ENCODE data around the gene PMF1. TPM values are rescaled to one million over a fixed set of nuclear protein-coding genes. Genes with fewer than 3 reads are reported as not detected.

The PMF1 gene
- total RNA-seq, 2 donors from 2014 or later = 119 TPM

- H3K4me1 Mint-ChIP-seq = peaks cover 15% of the 10 kb centered on the region
- no peaks in the 10 kb centered on the region for H3K9me3 ChIP-seq (ENCODE audit: control insufficient read depth, low read length)
- peaks cover 18% of the 10 kb centered on the region for H3K36me3 Mint-ChIP-seq (ENCODE audit: low read depth)
- H3K27ac Mint-ChIP-seq = no peak overlapping the region
- H3K4me1 ChIP-seq (ENCODE audit: control insufficient read depth, insufficient read depth, low read length) = no peaks in the 10 kb centered on the region
- no peaks in the 10 kb centered on the region for H3K36me3 ChIP-seq (ENCODE audit: control insufficient read depth, insufficient read depth, low read length)
- H3K9ac ChIP-seq (ENCODE audit: extremely low read depth, low read length, poor library complexity, severe bottlenecking) = no peak overlapping the region
- no peak for DNase-seq
- WGBS, 2 experiments (ENCODE audit: insufficient coverage in 1 of 2, insufficient read length in 1 of 2) = 95 to 100% methylated on average over 2 to 6 of the region's 6 CpGs
- H3K27me3 Mint-ChIP-seq (ENCODE audit: insufficient read depth) = no peaks in the 10 kb centered on the region
- H3K4me3 ChIP-seq (ENCODE audit: low read length) = no peak overlapping the region
- peaks cover 7% of the 10 kb centered on the region for H3K9me3 Mint-ChIP-seq
- H3K4me3 Mint-ChIP-seq = no peak overlapping the region
- no peak overlapping the region for H3K27ac ChIP-seq (ENCODE audit: low read depth, low read length)
- no peaks in the 10 kb centered on the region for H3K27me3 ChIP-seq (ENCODE audit: control insufficient read depth, insufficient read depth, low read length, poor library complexity, severe bottlenecking)
- TF ChIP-seq CTCF (conservative IDR thresholded peaks at IDR 0.05) = no peak
Measured at GRCh38 chr1:156164125-156164831, 48.5 kb upstream of the PMF1 start.

GRCh38 chr1:156165083-156165482 is 47.7 kb upstream of the PMF1 start:
- Histone ChIP-seq H3K4me3 (ENCODE audit: low read length) (no peak overlapping the region), H3K9ac (ENCODE audit: extremely low read depth, low read length, poor library complexity, severe bottlenecking) (no peak overlapping the region), H3K36me3 (ENCODE audit: control insufficient read depth, insufficient read depth, low read length) (no peaks in the 10 kb centered on the region), H3K27me3 (ENCODE audit: control insufficient read depth, insufficient read depth, low read length, poor library complexity, severe bottlenecking) (no peaks in the 10 kb centered on the region), H3K27ac (ENCODE audit: low read depth, low read length) (no peak overlapping the region), H3K4me1 (ENCODE audit: control insufficient read depth, insufficient read depth, low read length) (no peaks in the 10 kb centered on the region), H3K9me3 (ENCODE audit: control insufficient read depth, low read length) (no peaks in the 10 kb centered on the region)
- no peak overlapping the region for H3K4me3 Mint-ChIP-seq
- no peak for DNase-seq
- peaks cover 18% of the 10 kb centered on the region for H3K36me3 Mint-ChIP-seq (ENCODE audit: low read depth)
- no peak for TF ChIP-seq CTCF (conservative IDR thresholded peaks at IDR 0.05)
- H3K27me3 Mint-ChIP-seq (ENCODE audit: insufficient read depth) = no peaks in the 10 kb centered on the region
- peaks cover 15% of the 10 kb centered on the region for H3K4me1 Mint-ChIP-seq
- no peak overlapping the region for H3K27ac Mint-ChIP-seq
- H3K9me3 Mint-ChIP-seq = peaks cover 7% of the 10 kb centered on the region
- WGBS, 2 experiments (ENCODE audit: insufficient coverage in 1 of 2, insufficient read length in 1 of 2) = 99 to 100% methylated on average over 2 of the region's 2 CpGs

- no peaks in the 10 kb centered on the region for H3K27me3 Mint-ChIP-seq (ENCODE audit: insufficient read depth)
- no peak for TF ChIP-seq CTCF (conservative IDR thresholded peaks at IDR 0.05)
- Histone ChIP-seq H3K27me3 (ENCODE audit: control insufficient read depth, insufficient read depth, low read length, poor library complexity, severe bottlenecking) (no peaks in the 10 kb centered on the region), H3K9ac (ENCODE audit: extremely low read depth, low read length, poor library complexity, severe bottlenecking) (no peak overlapping the region), H3K36me3 (ENCODE audit: control insufficient read depth, insufficient read depth, low read length) (no peaks in the 10 kb centered on the region), H3K9me3 (ENCODE audit: control insufficient read depth, low read length) (no peaks in the 10 kb centered on the region), H3K27ac (ENCODE audit: low read depth, low read length) (no peak overlapping the region), H3K4me1 (ENCODE audit: control insufficient read depth, insufficient read depth, low read length) (no peaks in the 10 kb centered on the region), H3K4me3 (ENCODE audit: low read length) (no peak overlapping the region)
- H3K9me3 Mint-ChIP-seq = peaks cover 7% of the 10 kb centered on the region
- H3K4me1 Mint-ChIP-seq = peaks cover 9% of the 10 kb centered on the region
- H3K27ac Mint-ChIP-seq = no peak overlapping the region
- WGBS, 2 experiments (ENCODE audit: insufficient coverage in 1 of 2, insufficient read length in 1 of 2) = 86 to 94% methylated on average over 1 to 5 of the region's 5 CpGs
- no peak for DNase-seq
- H3K36me3 Mint-ChIP-seq (ENCODE audit: low read depth) = peaks cover 18% of the 10 kb centered on the region
- no peak overlapping the region for H3K4me3 Mint-ChIP-seq
Measured at GRCh38 chr1:156167536-156167935, 45.3 kb upstream of the PMF1 start.
